Breast epithelium (tissue), 4 donors: ENCODE results near the gene MROH7. TPM values are rescaled to one million over a fixed set of nuclear protein-coding genes. Genes with fewer than 3 reads are reported as not detected.

ENCODE experiments used
- DNase-seq, 2 donors: peaks; one replicate each; pipeline ENCODE4 v3.0.0-alpha.2; 2019; ENCODE audit warnings: low spot score in 2 of 2
- H3K27ac ChIP-seq, 2 donors: fragments of 200-600 bp; sonication (generic) in 1 of 2; one replicate each; pipeline ENCODE4 v1.5.1; 2016 to 2019; ENCODE audit warnings: mild to moderate bottlenecking in 1 of 2
- H3K27me3 ChIP-seq, 2 donors: fragments of 200-600 bp; sonication (generic) in 1 of 2; one replicate each; pipeline versions ENCODE4 v1.5.1 to v1.6.0; 2017 to 2019; ENCODE audit warnings: control low read depth in 1 of 2, mild to moderate bottlenecking in 1 of 2
- H3K36me3 ChIP-seq: fragments of 200-600 bp; one replicate; pipeline ENCODE4 v1.5.1; 2019
- H3K4me1 ChIP-seq, 2 donors: fragments of 200-600 bp; sonication (generic); one replicate each; pipeline ENCODE4 v1.5.1; 2016 to 2019; ENCODE audit warnings: control low read depth in 1 of 2
- H3K4me3 ChIP-seq, 3 donors: fragments of 200-600 bp; sonication (generic); 1 replicate in 2 of 3; 2 replicates in 1 of 3; pipeline ENCODE4 v1.5.1; 2016 to 2019; ENCODE audit warnings: mild to moderate bottlenecking in 3 of 3, moderate library complexity in 2 of 3
- H3K9me3 ChIP-seq, 2 donors: fragments of 200-600 bp; sonication (generic) in 1 of 2; one replicate each; pipeline ENCODE4 v1.5.1; 2016 to 2019; ENCODE audit warnings: control low read depth in 1 of 2
- CTCF ChIP-seq, 3 donors: fragments of 450-650 bp; IDR thresholded peaks; one replicate each; pipeline ENCODE4 v1.5.1; 2016 to 2017; ENCODE audit warnings: antibody characterized with exemption in 3 of 3, mild to moderate bottlenecking in 3 of 3, moderate library complexity in 3 of 3
- POLR2A ChIP-seq: fragments of 450-650 bp; IDR thresholded peaks from one replicate; pipeline ENCODE4 v1.6.1; 2016; ENCODE audit warnings: antibody characterized with exemption, mild to moderate bottlenecking, moderate library complexity
- POLR2AphosphoS5 ChIP-seq, 3 donors: sonication (generic); formaldehyde crosslinking; IDR thresholded peaks; one replicate each; pipeline ENCODE4 v1.6.1; 2017; ENCODE audit warnings: antibody characterized with exemption in 3 of 3
- intact Hi-C: fragments of 100-400 bp; cut with DNase I; formaldehyde crosslinking; loops from one replicate; pipeline ENCODE4 v1.15.1; 2023; ENCODE audit warnings: low total_unique reads
- total RNA-seq, 3 donors: library from RNA; depleted of rRNA; stranded (reverse); fragments of >200 nt; gene quantifications; one replicate each; pipeline ENCODE4 v1.1.0, GENCODE V29; 2016

The MROH7 gene
- total RNA-seq, 3 donors from 2014 or later, result 0.66 to 5.3 (median 0.80) TPM

DNA sequence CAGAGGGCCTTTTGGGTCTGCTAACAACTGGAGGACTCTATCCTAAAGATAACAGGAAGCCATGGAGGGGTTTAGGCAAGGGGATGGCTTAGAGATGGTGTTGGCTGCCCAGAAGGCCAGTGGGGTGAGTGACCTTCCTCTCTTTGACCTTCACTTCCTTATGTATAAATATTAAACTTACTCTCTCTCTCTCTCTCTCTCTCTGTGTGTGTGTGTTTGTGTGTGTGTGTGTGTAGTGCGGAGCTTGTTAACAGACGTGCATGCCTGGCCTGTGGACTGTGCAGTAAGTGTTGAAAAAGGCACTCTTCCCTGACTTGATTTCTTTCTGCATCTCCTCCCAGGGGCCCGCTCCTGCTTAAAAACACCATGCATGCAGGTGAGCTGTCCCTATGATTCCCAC, 10.0 kb downstream of the MROH7 start:
- Histone ChIP-seq H3K4me3 (no peak overlapping the region), H3K27ac (no peak overlapping the region), H3K4me1 (no peaks in the 10 kb centered on the region), H3K36me3 (no peaks in the 10 kb centered on the region), H3K27me3 (no peaks in the 10 kb centered on the region), H3K9me3 (no peaks in the 10 kb centered on the region)
- intact Hi-C loops, result no loop called here
- no peak for DNase-seq
- no peak for TF ChIP-seq POLR2AphosphoS5 (IDR thresholded peaks at IDR 0.05)
- no peak for TF ChIP-seq POLR2A
- TF ChIP-seq CTCF (IDR thresholded peaks at IDR 0.05), result no peak

DNA sequence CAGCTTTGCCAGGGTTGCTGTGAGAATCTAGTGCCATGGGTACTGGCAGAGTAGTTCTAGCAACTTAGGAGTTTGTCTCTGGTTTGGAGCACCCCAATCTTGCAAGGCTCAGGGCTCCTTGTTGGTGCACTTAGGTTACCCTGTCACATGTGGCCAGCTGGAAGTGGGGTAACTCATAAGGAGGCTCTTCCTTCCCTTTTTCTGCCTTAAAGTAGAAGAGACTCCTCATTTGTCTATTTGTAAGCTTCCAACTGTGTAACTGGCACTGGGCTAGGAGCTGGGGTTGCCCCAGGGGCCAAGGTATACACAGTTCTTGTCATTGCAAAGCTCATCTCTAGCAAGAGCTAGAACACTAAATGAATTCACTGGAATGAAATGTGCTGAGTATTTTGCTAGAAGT, 10.6 kb downstream of the MROH7 start:
- intact Hi-C loops, result no loop called here

GRCh38 chr1:54653036-54653435, 11.4 kb downstream of the MROH7 start:
- no peak overlapping the region for H3K4me3 ChIP-seq
- no peaks in the 10 kb centered on the region for H3K27me3 ChIP-seq
- no peak overlapping the region for H3K27ac ChIP-seq
- H3K9me3 ChIP-seq, result peaks cover 0 to 2% of the 10 kb centered on the region in 2 donors
- intact Hi-C loops, result no loop called here
- DNase-seq, result no peak
- no peaks in the 10 kb centered on the region for H3K4me1 ChIP-seq
- no peaks in the 10 kb centered on the region for H3K36me3 ChIP-seq
- TF ChIP-seq POLR2AphosphoS5 (IDR thresholded peaks at IDR 0.05) (no peak), CTCF (IDR thresholded peaks at IDR 0.05) (no peak), POLR2A (no peak)

More for the DNA sequence above, 10.6 kb downstream of the MROH7 start:
- no peaks in the 10 kb centered on the region for H3K27me3 ChIP-seq
- no peaks in the 10 kb centered on the region for H3K9me3 ChIP-seq
- no peak overlapping the region for H3K4me3 ChIP-seq
- no peak for DNase-seq
- no peak overlapping the region for H3K27ac ChIP-seq
- no peaks in the 10 kb centered on the region for H3K36me3 ChIP-seq
- H3K4me1 ChIP-seq, result no peaks in the 10 kb centered on the region
- TF ChIP-seq POLR2A (no peak), CTCF (IDR thresholded peaks at IDR 0.05) (no peak), POLR2AphosphoS5 (IDR thresholded peaks at IDR 0.05) (no peak)

DNA sequence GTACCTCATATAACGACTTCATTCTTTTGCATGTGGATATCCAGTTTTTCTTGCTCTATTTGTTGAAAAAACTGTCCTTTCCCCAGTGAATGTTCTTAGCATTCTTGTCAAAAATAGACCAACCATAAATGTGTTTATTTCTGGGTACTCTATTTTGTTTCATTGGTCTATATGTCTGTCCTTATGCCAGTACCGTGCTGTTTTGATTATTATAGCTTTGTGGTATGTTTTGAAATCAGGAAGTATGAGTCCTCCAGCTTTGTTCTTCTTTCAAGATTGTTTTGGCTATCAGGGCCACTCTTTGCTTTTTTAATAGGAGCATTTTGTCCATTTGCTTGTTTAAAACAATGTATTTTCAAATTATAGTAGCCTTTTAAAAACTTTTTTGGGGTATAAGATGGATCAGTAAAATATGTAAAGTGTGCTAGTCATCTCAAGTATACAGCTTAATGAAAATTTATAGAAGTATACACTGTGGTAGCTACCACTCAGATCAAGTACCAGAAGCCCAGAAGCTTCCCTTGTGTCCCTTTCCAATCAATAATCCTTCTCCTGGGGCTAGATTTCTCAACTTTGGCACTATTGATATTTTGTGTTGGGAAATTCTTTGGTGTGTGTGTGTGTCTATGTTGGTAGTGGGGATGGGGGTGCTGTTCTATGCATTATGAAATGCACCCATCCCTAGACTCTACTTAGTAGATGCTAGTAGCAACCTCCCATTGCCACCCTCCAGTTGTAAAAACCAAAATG, 16.8 kb downstream of the MROH7 start:
- no peaks in the 10 kb centered on the region for H3K36me3 ChIP-seq
- no peak for TF ChIP-seq POLR2A
- TF ChIP-seq POLR2AphosphoS5 (IDR thresholded peaks at IDR 0.05), result no peak
- no peak for TF ChIP-seq CTCF (IDR thresholded peaks at IDR 0.05)
- H3K4me3 ChIP-seq, result no peak overlapping the region
- no peak for DNase-seq
- H3K4me1 ChIP-seq, result no peaks in the 10 kb centered on the region
- intact Hi-C loops, result no loop called here
- no peak overlapping the region for H3K27ac ChIP-seq
- peaks cover 0 to 7% of the 10 kb centered on the region in 2 donors for H3K9me3 ChIP-seq
- no peaks in the 10 kb centered on the region for H3K27me3 ChIP-seq

- H3K4me1 ChIP-seq, result no peaks in the 10 kb centered on the region
- no peaks in the 10 kb centered on the region for H3K36me3 ChIP-seq
- no peak overlapping the region for H3K4me3 ChIP-seq
- TF ChIP-seq POLR2AphosphoS5 (IDR thresholded peaks at IDR 0.05), result no peak
- TF ChIP-seq POLR2A, result no peak
- no peak for TF ChIP-seq CTCF (IDR thresholded peaks at IDR 0.05)
- H3K9me3 ChIP-seq, result no peaks in the 10 kb centered on the region
- no peaks in the 10 kb centered on the region for H3K27me3 ChIP-seq
- no peak for DNase-seq
- H3K27ac ChIP-seq, result no peak overlapping the region
- intact Hi-C loops, result no loop called here
Measured at GRCh38 chr1:54663725-54664124, 22.1 kb downstream of the MROH7 start.
